HepG2 (cell line): ENCODE data around the gene ZBTB46. TPM values are rescaled to one million over a fixed set of nuclear protein-coding genes. Genes with fewer than 3 reads are reported as not detected.
A peak's percentile ranks its signal among the peaks of the same experiment; 100 is the strongest.

Experiments
- ADNP ChIP-seq: sonication (generic); formaldehyde crosslinking; IDR thresholded peaks from 2 replicates; pipeline ENCODE4 v1.4.0; 2020; ENCODE audit warnings: missing genetic modification reagents
- ATRX ChIP-seq: sonication (generic); formaldehyde crosslinking; IDR thresholded peaks from 2 replicates; pipeline ENCODE4 v1.4.0; 2020; ENCODE audit warnings: missing genetic modification reagents, borderline replicate concordance
- BRCA1 ChIP-seq: sonication (generic); formaldehyde crosslinking; IDR thresholded peaks from 2 replicates; pipeline ENCODE4 v1.4.0; 2020; ENCODE audit warnings: missing genetic modification reagents
- CCDC6 ChIP-seq: sonication (generic); formaldehyde crosslinking; IDR thresholded peaks from 2 replicates; pipeline ENCODE4 v1.8.1; 2022; ENCODE audit warnings: mild to moderate bottlenecking, missing genetic modification reagents, moderate library complexity
- FOXA3 ChIP-seq: IDR thresholded peaks from 2 replicates; pipeline ENCODE4 v1.6.1; 2016; ENCODE audit warnings: missing genetic modification reagents, missing compliant biosample characterization
- HNF4A ChIP-seq: sonication (generic); formaldehyde crosslinking; IDR thresholded peaks from 2 replicates; pipeline ENCODE4 v1.4.0; 2020; ENCODE audit warnings: missing genetic modification reagents
- JDP2 ChIP-seq: sonication (generic); formaldehyde crosslinking; IDR thresholded peaks from 2 replicates; pipeline ENCODE4 v1.8.1; 2022; ENCODE audit warnings: missing genetic modification reagents, borderline replicate concordance
- NFATC3 ChIP-seq: sonication (generic); formaldehyde crosslinking; IDR thresholded peaks from 2 replicates; pipeline ENCODE4 v1.5.1; 2020; ENCODE audit warnings: mild to moderate bottlenecking, missing genetic modification reagents
- NFIC ChIP-seq: IDR thresholded peaks from 2 replicates; pipeline ENCODE4 v1.6.1; 2012; ENCODE audit warnings: mild to moderate bottlenecking, low read length, inconsistent platforms
- TCF7 ChIP-seq: sonication (generic); IDR thresholded peaks from 2 replicates; pipeline ENCODE4 v1.6.1; 2016; ENCODE audit warnings: antibody characterized with exemption, low read depth
- ZFP82 ChIP-seq: sonication (generic); formaldehyde crosslinking; IDR thresholded peaks from 2 replicates; pipeline ENCODE4 v1.5.1; 2020; ENCODE audit warnings: mild to moderate bottlenecking, missing genetic modification reagents, borderline replicate concordance
- ZIK1 ChIP-seq: sonication (generic); formaldehyde crosslinking; IDR thresholded peaks from 2 replicates; pipeline ENCODE4 v1.5.0; 2020; ENCODE audit warnings: mild to moderate bottlenecking, low read depth, missing genetic modification reagents, borderline replicate concordance
- ZNF629 ChIP-seq: sonication (generic); formaldehyde crosslinking; conservative IDR thresholded peaks from 2 replicates; pipeline ENCODE4 v1.5.0; 2020; ENCODE audit warnings: missing genetic modification reagents
- ZNF652 ChIP-seq: IDR thresholded peaks from 2 replicates; pipeline ENCODE4 v1.6.1; 2016; ENCODE audit warnings: low read depth, borderline replicate concordance
- polyA plus RNA-seq, 8 experiments: library from polyadenylated mRNA; depleted of rRNA in 3 of 8; stranded (reverse) in 7 of 8; unstranded in 1 of 8; fragments of >200 nt; fragmentation: Illumina TruSeq in 4 of 8; extraction: Trizol in 4 of 8; gene quantifications; 2 replicates each; pipeline versions ENCODE4 v1.2.1 to v1.2.3, GENCODE V29; 2011 to 2016; ENCODE audit warnings: low read depth in 4 of 8, missing spikeins in 1 of 8, mixed read lengths in 1 of 8; ENCODE audit not compliant: insufficient read depth in 1 of 8
- total RNA-seq, 5 experiments: library from RNA; depleted of rRNA; stranded (reverse); fragments of >200 nt; fragmentation: Illumina TruSeq; extraction: Trizol; gene quantifications; 2 replicates each; pipeline ENCODE4 v1.2.3, GENCODE V29; 2016; ENCODE audit warnings: low read depth in 1 of 5
- TF ChIP-seq, protein P1 (sequence below): sonication (generic); formaldehyde crosslinking; IDR thresholded peaks from 2 replicates; pipeline ENCODE4 v1.9.0; 2022; ENCODE audit warnings: missing genetic modification reagents, mild to moderate bottlenecking, borderline replicate concordance
- TF ChIP-seq, protein P2 (sequence below): sonication (generic); formaldehyde crosslinking; conservative IDR thresholded peaks from 2 replicates; pipeline ENCODE4 v1.4.0; 2020; ENCODE audit warnings: missing genetic modification reagents
- TF ChIP-seq, protein P3 (sequence below): sonication (generic); formaldehyde crosslinking; conservative IDR thresholded peaks from 2 replicates; pipeline ENCODE4 v1.4.0; 2020; ENCODE audit warnings: missing genetic modification reagents
- TF ChIP-seq, protein P4 (sequence below): sonication (generic); formaldehyde crosslinking; IDR thresholded peaks from 2 replicates; pipeline ENCODE4 v1.8.1; 2023; ENCODE audit warnings: missing genetic modification reagents, inconsistent platforms, borderline replicate concordance
- TF ChIP-seq, protein P5 (sequence below): sonication (generic); formaldehyde crosslinking; IDR thresholded peaks from 2 replicates; pipeline ENCODE4 v1.5.1; 2020; ENCODE audit warnings: missing genetic modification reagents, mild to moderate bottlenecking, borderline replicate concordance
- TF ChIP-seq, protein P6 (sequence below): sonication (generic); formaldehyde crosslinking; IDR thresholded peaks from 2 replicates; pipeline ENCODE4 v1.4.0; 2020; ENCODE audit warnings: missing genetic modification reagents, borderline replicate concordance
- TF ChIP-seq, protein P7 (sequence below): sonication (generic); formaldehyde crosslinking; IDR thresholded peaks from 2 replicates; pipeline ENCODE4 v1.4.0; 2020; ENCODE audit warnings: mild to moderate bottlenecking, missing genetic modification reagents

The ZBTB46 gene
- total and polyA plus RNA-seq, 2 of the 13 experiments (the other 11 are each of a cell fraction or from before 2014, with no cell fraction given), result 1.6 to 13.5 TPM

DNA sequence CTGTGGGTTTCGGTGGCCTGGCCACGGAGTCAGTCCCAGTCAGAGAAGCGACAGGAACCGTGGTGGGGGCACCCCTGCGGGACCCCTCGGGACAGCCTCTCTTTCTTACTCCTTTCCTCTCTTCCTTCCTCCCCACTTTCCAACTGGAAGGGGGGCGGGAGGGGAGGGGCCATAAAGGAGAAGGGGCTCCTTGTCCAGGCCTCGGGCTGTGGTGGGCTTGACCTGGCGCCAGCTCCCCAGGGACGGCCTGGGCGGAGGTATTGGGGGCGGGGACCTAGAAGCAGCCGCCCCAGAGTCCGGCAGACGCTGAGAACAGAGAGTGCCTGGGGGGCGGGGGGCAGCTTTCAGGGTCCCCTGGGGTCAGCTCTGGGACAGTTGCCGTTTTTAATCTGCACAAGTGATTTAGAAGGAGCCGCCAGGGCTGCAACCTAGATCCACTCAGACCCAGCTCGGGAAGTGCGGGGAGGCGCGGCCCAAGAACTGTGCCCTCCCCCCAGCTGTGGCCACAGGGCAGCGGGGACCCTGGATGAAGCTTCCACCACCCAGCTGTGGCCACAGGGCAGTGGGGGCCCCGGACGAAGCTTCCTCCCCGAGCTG, 23.8 kb upstream of the ZBTB46 start (continued):
- TF ChIP-seq, protein P1, sequence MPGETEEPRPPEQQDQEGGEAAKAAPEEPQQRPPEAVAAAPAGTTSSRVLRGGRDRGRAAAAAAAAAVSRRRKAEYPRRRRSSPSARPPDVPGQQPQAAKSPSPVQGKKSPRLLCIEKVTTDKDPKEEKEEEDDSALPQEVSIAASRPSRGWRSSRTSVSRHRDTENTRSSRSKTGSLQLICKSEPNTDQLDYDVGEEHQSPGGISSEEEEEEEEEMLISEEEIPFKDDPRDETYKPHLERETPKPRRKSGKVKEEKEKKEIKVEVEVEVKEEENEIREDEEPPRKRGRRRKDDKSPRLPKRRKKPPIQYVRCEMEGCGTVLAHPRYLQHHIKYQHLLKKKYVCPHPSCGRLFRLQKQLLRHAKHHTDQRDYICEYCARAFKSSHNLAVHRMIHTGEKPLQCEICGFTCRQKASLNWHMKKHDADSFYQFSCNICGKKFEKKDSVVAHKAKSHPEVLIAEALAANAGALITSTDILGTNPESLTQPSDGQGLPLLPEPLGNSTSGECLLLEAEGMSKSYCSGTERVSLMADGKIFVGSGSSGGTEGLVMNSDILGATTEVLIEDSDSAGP (CRISPR knock-in tag), result 0 out of 2 replicates have a peak, but pooled peaks have one; percentile 24
- TF ChIP-seq HNF4A (no peak; the same call in 1 of the 2 replicates), FOXA3 (CRISPR knock-in tag) (no peak), CCDC6 (no peak), ADNP (CRISPR knock-in tag) (no peak), NFIC (no peak), BRCA1 (CRISPR knock-in tag) (no peak), ZFP82 (CRISPR knock-in tag) (no peak), ZNF629 (CRISPR knock-in tag) (no peak), ATRX (CRISPR knock-in tag) (no peak), TCF7 (no peak), JDP2 (no peak), NFATC3 (no peak), ZNF652 (no peak), ZIK1 (no peak)
- TF ChIP-seq, protein P2, sequence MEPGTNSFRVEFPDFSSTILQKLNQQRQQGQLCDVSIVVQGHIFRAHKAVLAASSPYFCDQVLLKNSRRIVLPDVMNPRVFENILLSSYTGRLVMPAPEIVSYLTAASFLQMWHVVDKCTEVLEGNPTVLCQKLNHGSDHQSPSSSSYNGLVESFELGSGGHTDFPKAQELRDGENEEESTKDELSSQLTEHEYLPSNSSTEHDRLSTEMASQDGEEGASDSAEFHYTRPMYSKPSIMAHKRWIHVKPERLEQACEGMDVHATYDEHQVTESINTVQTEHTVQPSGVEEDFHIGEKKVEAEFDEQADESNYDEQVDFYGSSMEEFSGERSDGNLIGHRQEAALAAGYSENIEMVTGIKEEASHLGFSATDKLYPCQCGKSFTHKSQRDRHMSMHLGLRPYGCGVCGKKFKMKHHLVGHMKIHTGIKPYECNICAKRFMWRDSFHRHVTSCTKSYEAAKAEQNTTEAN (CRISPR knock-in tag), result no peak
- TF ChIP-seq, protein P3, sequence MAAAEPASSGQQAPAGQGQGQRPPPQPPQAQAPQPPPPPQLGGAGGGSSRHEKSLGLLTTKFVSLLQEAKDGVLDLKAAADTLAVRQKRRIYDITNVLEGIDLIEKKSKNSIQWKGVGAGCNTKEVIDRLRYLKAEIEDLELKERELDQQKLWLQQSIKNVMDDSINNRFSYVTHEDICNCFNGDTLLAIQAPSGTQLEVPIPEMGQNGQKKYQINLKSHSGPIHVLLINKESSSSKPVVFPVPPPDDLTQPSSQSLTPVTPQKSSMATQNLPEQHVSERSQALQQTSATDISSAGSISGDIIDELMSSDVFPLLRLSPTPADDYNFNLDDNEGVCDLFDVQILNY (CRISPR knock-in tag), result no peak
- TF ChIP-seq, protein P4, sequence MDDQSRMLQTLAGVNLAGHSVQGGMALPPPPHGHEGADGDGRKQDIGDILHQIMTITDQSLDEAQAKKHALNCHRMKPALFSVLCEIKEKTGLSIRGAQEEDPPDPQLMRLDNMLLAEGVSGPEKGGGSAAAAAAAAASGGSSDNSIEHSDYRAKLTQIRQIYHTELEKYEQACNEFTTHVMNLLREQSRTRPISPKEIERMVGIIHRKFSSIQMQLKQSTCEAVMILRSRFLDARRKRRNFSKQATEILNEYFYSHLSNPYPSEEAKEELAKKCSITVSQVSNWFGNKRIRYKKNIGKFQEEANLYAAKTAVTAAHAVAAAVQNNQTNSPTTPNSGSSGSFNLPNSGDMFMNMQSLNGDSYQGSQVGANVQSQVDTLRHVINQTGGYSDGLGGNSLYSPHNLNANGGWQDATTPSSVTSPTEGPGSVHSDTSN (CRISPR knock-in tag), result no peak
- TF ChIP-seq, protein P5, sequence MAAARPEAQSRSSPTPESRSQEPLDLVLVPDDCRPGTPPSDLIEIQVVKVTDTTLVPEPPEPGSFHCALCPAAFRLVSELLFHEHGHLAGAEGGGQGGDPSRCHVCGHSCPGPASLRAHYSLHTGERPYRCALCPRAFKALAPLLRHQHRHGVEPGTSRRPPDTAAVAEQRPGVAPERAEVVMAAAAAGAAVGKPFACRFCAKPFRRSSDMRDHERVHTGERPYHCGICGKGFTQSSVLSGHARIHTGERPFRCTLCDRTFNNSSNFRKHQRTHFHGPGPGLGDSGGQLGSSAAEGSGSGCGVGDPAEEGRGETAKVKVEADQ, result no peak
- TF ChIP-seq, protein P6, sequence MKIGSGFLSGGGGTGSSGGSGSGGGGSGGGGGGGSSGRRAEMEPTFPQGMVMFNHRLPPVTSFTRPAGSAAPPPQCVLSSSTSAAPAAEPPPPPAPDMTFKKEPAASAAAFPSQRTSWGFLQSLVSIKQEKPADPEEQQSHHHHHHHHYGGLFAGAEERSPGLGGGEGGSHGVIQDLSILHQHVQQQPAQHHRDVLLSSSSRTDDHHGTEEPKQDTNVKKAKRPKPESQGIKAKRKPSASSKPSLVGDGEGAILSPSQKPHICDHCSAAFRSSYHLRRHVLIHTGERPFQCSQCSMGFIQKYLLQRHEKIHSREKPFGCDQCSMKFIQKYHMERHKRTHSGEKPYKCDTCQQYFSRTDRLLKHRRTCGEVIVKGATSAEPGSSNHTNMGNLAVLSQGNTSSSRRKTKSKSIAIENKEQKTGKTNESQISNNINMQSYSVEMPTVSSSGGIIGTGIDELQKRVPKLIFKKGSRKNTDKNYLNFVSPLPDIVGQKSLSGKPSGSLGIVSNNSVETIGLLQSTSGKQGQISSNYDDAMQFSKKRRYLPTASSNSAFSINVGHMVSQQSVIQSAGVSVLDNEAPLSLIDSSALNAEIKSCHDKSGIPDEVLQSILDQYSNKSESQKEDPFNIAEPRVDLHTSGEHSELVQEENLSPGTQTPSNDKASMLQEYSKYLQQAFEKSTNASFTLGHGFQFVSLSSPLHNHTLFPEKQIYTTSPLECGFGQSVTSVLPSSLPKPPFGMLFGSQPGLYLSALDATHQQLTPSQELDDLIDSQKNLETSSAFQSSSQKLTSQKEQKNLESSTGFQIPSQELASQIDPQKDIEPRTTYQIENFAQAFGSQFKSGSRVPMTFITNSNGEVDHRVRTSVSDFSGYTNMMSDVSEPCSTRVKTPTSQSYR (CRISPR knock-in tag), result no peak
- TF ChIP-seq, protein P7, sequence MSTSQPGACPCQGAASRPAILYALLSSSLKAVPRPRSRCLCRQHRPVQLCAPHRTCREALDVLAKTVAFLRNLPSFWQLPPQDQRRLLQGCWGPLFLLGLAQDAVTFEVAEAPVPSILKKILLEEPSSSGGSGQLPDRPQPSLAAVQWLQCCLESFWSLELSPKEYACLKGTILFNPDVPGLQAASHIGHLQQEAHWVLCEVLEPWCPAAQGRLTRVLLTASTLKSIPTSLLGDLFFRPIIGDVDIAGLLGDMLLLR (CRISPR knock-in tag), result no peak
